Upper lobe of left lung (tissue), 4 donors: ENCODE measurements around the gene RPUSD4.

Source experiments
- CTCF ChIP-seq, 6 experiments: fragments of 450-650 bp in 4 of 6; fragments of 200-600 bp in 2 of 6; sonication (generic) in 2 of 6; IDR thresholded peaks; one replicate each; pipeline ENCODE4 v1.5.1; 2016 to 2019; ENCODE audit warnings: antibody characterized with exemption in 6 of 6
- EP300 ChIP-seq, 4 donors: sonication (generic); formaldehyde crosslinking; IDR thresholded peaks; one replicate each; pipeline ENCODE4 v1.5.1; 2017; ENCODE audit warnings: antibody characterized with exemption in 4 of 4, control low read depth in 2 of 4
- POLR2A ChIP-seq, 4 donors: fragments of 450-650 bp; IDR thresholded peaks; one replicate each; pipeline ENCODE4 v1.5.1; 2016 to 2017; ENCODE audit warnings: antibody characterized with exemption in 4 of 4, mild to moderate bottlenecking in 2 of 4
- POLR2AphosphoS5 ChIP-seq, 2 donors: sonication (generic); formaldehyde crosslinking; IDR thresholded peaks; one replicate each; pipeline ENCODE4 v1.5.1; 2017; ENCODE audit warnings: antibody characterized with exemption in 2 of 2

DNA sequence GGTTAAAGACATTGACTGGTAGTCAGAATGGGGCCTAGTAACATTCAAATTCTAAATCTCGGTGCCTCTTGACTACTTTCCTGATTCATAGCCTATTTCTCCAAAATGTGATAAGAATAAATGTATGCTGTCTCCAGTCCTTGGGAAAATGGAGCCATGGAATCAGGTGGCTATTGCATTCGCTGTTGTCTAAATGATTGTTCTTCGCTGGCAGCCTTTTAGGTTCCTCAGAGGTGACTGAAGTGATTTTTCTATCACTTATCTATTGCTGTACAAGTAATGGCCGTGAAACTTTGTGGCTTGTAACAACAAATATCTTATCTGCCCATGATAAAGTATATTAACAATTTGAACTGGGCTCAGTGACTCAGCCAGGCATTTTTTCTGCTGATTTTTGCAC, 41.8 kb upstream of the RPUSD4 start:
- TF ChIP-seq CTCF (IDR thresholded peaks at IDR 0.05) = no peak
- TF ChIP-seq POLR2A (IDR thresholded peaks at IDR 0.05) = no peak
- no peak for TF ChIP-seq EP300 (IDR thresholded peaks at IDR 0.05)
- no peak for TF ChIP-seq POLR2AphosphoS5 (IDR thresholded peaks at IDR 0.05)
